ENCODE data around the gene TWNK.

GRCh38 chr10:100983868-100984671 lies 3.3 kb upstream of the TWNK start:
- TF ChIP-seq CTCF (conservative IDR thresholded peaks at IDR 0.05 in 1 of 2, IDR thresholded peaks at IDR 0.05 in 1 of 2; ENCODE audit: extremely low read depth in 1 of 2, insufficient read depth in 1 of 2, low read depth in 1 of 2, low read length in 2 of 2) = no peak
- TF ChIP-seq EZH2 (IDR thresholded peaks at IDR 0.05; ENCODE audit: borderline replicate concordance, low read length) = no peak
